ENCODE measurements around the gene DNAH17.
"Not testable (repeated sequence)": the region's sequence is repeated elsewhere in the genome, so short reads cannot be mapped to it uniquely, and the experiment has no call there.

DNAH17 gene

DNA sequence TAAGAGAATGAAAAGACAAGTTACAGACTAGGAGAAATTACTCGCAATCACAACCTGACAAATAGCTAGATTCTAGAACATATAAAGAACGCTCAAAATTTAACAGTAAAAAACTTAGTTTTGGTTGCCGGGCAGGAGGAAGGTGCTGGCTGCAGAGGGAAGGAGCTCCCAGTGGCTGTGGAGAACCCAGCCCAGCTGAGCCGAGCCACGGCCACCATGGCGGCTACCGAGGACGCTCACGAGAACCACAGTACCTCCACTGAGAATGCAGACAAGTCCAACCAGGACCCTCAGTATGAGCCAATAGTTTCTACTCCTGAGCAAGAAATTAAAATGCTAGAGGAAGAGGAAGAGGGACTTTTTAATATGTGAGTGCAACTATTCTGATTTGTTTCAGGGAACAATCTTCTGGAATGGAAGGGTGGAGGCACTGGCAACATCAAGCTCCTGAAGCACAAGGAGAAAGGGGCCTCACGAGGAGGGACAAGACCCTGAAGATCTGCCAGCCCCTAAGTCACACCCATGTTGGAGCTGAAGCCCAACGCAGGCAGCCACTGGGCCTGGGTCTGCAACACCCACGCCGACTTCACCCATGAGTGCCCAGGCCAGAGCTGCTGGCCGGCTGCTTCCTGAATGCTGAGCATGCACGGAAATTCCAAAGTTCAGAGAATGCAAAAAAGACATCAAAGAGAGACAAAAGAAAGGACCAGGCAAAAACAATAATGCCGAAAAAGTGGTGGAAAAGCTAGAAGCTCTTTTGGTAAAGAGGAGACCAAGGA, 55.0 kb downstream of the DNAH17 start:
- no peak for DNase-seq

DNA sequence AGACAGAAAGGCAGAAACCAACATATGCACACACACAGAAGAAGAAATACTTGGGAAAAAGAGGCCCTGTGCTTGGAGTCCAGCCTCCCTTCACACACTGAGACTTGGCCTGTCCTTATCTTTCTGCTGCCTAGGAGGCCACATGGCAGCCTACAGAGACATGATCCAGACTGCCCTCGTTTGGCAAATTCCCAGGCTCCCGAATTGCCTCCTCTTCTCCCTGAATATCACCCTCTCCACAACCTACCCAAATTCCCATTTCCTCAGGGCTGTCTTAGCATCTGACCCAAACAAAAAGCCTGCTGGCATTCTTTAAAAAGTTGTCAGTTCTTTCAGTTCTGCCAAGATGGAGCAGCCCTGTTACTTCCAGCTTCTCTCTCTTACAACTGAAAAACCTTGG, 59.8 kb downstream of the DNAH17 start:
- no peak for DNase-seq

DNA sequence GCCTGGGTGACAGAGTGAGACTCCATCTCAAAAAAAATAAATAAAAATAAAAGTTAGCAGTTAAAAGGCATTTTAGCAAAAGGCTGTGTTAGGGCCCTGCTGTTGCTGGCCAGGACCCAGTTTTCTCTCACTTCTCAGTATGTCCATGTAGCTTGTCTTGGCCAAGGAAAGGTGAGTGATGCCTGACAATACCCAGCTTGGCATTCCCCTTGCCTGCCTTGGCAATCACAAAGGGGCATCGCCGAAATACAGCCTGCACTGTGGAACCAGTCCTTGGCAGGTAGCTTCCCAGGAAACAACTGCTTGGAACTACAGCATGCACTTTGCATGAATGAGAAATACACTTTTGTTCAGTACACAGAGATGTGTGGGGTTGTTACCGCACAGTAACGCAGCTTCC, 61.7 kb downstream of the DNAH17 start:
- no peak for DNase-seq

DNA sequence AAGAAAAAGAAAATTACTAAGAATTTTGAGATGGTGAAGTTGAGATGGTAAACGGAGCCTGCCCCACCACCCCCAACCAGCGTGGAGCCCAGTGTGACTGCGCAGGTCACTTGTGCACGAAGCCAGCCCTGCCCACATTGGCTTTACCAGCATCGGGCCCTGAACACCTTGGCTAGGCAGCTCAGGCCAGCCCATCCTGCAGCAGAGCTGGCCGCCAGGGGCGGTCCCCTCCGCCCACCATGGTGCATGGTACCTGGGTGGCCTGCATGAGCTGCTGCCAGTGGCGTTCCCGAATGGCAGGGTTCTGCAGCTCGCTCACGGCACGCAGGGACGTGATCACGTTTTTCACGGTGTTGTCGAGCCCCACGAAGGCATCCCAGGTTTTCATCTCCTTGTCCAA, 62.7 kb downstream of the DNAH17 start:
- no peak for DNase-seq

DNA sequence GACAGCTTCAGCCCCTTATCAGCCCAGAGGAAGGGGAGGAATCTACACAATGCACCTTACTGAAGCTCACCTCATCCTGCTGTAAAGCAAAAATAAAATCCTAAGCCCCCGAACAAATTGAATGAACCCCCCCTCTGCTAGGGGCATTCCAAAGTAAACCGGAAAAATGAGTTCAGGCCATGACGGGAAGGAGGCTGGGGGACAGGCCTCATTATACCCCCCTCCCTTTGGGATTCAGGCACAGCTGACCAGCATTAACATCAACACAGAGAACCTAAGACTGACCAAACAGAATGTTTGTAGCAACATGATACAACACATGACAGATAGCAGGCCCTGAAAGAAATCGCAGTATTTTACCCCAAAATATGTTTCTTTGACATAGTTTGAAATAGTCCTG, 64.2 kb downstream of the DNAH17 start:
- no peak for DNase-seq

DNA sequence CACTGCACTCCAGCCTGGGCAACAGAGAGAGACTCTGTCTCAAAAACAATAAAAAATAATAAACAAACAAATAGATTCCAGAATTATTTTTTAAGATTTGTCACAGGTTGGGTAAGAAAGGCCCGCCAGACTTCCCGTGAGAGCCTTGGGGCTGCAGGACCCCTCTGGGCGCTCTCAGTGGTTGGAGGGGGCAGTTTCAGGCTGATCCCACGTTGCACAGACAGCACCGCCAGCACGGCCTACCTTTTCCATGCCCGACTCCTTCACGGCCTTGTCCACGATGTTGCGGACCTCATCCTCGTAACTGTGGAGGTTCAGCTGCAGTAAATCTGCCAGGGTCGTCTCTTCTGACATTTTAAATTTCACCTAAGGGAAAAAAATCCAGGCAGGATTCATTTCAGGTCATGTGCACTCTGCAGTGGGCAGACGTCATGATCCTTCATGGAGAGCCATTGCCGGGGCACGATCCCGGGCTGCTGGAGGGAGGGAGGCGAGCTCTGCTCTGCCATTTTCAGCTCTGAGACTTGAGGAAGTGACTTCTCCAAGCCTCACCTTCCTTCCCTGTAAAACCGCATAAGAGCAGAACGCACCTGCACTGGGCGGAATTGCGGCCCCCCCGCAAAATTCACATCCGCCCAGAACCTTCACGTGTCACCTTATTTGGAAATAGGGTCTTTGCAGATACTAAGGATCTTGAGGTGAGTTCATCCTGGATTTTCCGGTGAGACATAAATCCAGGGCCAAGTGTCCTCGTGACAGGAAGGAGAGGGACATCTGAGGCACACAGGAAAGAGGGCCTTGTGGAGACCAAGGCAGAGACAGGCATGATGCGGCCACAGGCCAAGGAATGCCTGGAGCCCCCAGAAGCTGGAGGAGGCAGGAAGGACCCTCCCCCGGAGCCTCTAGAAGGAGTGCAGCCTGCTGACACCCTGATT, 66.8 kb downstream of the DNAH17 start:
- no peak for DNase-seq

DNA sequence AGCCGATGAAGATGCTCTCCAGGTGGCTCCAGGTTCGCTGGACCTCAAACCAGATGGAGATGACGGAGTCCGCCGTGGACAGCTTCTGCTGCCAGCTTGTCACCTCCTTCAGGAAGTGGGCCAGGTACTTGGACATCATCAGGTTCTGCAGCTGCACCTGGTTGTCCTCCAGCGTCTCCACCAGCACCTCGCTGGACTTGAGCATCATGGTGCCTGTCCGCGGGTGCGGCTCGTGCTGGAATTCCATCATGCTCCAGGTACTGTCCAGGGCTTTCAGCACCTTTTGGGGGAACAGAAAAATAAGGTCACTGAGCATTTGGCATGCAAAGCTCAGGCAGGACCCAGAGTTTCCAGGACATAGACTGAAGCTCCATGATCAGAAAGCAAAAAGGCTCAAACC, 69.7 kb downstream of the DNAH17 start:
- no peak for DNase-seq

DNA sequence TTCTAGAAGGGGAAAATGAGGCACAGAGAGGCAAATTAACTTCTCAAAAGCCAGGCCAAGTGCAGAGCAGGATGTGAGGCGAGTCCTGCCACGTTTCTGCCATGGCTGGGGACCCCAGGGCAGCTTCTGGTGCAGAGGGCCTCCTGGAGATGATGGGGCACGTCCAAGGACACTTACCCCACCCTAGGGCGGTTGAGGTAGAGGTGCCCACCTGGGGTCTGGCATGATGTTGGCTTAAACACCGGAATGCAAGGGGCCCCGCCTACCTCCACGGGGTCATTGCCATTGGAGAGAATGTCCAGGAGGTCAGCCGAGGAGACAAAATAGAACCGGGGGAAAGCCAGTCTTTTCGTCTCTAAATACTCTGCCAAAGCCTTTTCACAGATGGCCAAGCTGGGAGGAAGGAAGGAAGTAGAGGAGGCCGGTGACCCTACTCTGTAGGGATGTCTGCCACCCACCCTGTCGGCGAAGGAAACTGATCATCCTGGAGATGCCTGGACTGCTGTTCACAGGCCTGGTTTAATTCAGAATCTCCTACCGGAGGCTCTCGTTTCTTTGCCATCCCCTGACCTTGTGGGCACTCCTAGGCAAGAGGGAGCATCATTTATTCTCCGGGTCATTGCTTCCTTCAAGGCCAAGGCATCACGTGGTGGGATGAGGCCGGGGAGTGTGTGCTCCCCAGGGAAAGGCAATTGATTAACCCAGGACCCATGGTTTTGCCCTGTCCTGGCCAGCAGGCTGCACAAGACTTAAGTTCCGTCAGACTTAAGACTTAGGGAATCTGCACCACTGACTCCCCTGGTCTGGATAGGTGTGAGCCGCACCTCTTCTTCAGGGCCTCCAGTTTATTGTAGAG, 70.5 kb downstream of the DNAH17 start:
- no peak for DNase-seq

DNA sequence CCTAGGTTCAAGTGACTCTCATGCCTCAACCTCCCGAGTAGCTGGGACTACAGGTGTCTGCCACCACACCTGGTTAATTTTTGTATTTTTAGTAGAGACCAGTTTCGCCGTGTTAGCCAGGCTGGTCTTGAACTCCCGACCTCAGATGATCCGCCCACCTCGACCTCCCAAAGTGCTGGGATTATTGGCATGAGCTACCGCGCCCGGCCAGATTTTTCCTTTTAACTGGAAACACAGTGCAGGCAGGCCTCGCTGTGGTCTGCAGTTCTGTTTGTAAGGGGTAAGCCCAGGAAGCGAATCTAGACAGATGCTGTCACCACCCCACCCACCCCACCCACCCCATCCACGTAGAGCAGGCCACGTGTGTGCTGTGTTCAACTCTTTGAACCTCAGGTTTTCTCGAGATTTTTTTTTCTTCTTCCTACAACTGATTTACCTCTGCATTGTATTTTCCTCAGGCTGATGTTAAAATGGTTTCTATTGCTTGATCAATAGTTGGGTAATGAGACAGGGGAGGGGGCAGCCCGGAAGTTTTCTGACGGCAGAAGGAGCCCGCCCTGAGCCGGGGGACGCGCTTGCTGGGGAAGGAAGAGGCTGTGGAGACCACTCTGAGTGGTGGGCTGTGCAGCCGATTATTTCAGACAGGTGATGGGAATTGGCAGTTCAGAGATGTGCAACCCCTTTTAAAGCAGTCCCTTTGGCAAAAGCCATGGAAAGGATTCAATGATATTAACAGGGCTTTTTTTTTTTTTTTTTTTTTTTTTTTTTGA, 72.9 kb downstream of the DNAH17 start:
- no peak for DNase-seq

DNA sequence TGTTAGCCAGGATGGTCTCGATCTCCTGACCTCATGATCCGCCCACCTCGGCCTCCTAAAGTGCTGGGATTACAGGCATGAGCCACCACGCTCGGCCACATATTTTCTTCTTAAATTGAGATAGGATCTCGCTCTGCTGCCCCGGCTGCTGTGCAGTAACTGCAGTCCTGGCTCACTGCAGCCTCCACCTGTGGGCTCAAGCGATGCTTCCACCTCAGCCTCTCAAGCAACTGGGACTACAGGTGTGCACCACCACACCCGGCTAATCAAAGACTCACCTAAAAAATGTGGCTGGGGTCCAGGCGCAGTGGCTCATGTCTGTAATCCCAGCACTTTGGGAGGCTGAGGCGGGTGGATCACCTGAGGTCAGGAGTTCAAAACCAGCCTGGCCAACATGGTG, 73.8 kb downstream of the DNAH17 start:
- DNase-seq = not testable (repeated sequence)

DNA sequence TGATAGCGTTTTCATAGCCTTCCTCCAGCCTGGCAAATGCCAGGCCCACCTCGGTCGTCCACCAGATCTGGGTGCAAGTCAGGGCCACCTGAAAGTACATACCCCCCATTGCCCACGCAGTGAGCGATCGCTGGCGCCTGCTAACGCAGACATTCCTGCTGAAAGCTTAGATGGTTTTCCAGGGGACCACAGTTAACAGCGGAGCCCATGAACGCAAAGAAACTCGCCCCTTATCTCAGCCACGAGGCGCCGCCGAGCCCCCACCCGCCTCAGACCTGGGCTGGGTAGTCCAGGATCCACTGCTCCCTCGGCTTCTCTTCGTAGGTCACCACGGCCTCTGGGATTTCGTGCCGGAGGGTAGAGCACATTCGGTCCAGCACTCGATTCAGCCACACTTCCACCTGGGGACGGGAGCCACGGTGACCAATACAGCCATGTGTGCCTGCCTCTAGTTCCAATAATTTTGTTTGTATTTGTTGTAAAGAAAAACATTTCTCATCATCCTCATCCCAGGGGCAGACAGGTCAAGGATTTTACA, 74.5 kb downstream of the DNAH17 start:
- no peak for DNase-seq

DNA sequence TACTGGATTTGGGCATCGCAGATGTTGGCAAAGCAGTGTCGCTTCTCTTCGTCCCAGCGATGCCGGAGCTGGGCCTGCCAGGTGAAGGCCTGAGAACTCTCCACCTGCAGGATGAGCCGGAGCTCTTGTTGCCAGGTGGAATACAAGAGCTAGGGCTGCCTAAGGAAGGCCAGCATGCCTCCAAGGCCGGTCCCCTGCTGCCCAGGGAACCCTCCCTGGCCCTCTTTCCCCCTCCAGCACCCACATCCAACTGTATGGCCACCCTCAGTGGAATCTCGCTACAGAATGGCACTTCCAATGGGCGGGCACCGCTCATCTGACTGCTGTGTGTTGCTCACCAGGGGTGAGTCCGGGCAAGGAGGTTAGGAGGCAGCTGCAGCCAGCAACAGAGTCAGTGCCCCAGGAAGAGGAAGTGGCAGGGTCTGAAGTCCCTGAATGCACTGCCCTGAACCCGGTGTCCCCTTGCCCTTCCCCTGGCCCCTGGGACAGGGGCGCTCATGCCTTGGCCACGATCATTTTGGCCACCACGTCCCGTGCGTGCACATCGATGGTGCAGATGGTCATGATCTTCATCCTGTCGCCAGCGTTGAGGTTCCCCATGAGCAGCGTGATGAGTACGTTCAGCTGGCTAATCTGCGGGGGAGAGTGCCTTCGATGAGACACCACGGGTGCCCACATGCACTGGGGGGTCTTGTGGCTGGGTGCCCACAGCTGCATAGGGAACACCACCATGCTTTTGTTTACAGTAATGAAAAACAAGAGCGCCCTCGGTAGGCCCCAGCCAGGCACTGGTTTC, 75.8 kb downstream of the DNAH17 start:
- DNase-seq = no peak

DNA sequence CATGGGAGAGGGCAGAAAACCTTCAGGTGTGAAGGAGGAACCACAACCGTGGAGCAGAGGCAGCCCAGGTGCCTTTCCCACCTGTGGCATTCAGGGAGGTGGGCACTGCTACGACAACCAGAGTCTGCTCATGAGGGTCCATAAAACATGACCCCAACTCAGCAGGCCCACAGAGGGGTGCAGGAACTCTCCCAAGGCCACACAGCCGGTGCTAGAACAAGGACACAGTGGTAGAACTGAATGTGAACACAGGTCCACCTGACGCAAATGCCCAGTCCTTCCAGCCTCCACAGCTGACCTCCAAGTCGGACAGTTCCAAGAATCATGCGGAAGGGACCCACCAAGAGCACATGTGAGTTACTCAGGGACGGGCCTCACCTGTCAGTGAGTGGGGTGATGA, 76.4 kb downstream of the DNAH17 start:
- no peak for DNase-seq

DNA sequence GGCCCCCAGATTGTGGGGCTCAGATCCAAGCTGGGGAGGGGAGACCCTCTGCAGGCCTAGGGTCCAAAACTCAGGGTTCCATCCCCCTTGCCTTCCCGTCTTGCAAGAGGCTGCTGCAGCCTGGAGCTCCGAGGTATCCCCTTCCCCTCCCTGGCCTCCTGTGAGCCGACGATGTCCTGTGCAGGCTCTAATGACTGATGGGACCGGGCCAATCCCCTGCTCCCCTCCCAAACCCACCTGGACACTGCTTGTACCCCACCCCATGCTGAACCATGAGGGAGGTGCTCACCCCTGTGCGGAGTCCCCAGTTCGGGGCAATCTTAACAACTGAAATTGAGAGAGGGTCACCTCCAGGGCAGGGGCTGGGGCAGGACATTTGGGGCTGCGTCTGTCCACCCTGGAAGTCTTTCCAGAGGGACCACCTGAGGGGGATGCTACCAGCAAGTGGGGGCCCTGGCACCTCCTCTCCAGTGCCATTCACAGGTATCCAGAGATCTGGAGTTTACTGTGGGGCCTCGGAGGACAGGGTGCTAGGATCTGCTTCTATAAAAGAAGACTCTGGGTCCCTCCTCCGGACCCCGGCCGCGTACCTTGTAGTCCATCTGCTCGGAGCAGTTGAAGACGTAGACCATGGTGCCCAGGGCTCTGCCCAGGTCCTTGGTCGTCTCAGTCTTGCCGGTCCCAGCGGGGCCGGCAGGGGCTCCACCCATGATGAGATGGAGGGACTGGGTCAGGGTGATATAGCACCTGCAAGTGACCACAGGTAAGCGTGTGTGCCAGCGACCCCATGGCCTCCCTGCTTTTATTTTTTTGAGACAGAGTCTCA, 77.3 kb downstream of the DNAH17 start:
- no peak for DNase-seq

DNA sequence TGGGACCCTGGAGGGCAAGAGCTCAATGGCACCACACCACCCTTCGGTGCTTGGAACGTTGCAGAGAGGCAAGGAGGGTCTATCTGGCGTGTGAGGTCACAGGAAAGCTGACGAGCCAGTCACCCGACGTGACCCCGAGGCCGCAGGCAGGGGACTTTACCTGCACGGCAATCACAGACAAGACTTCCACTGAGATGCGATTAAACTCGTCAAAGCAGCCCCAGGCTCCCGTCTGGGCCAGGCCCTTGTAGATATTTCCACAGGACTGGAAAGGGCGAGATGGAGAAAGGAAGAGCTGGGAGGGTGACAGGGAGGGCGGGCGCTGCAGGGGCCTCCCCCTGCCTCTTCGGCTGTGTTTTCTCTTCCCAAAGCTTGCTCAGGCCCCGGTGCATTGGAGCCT, 78.3 kb downstream of the DNAH17 start:
- no peak for DNase-seq

DNA sequence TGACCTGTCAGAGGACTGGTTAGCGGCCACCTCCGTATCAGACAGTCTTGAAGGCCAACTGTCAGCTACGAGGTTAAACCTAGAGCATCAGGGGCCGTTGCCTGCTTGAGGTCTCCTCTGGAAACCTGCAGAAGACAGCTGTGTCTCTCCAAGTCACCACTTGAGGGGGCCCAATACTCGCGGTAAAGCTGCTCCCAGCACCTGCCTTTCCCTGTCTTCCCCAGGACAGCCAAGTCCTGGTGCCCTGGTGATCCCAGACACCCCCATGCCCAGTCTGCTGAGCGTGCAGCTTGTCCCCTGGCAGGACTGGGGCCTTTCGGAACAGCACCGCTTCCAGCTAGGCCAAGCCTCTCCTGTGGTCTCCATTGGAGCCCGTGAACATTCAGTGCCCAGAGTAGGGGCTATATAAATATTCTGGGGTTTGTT, 80.1 kb downstream of the DNAH17 start:
- peak; percentile 51 for DNase-seq

DNA sequence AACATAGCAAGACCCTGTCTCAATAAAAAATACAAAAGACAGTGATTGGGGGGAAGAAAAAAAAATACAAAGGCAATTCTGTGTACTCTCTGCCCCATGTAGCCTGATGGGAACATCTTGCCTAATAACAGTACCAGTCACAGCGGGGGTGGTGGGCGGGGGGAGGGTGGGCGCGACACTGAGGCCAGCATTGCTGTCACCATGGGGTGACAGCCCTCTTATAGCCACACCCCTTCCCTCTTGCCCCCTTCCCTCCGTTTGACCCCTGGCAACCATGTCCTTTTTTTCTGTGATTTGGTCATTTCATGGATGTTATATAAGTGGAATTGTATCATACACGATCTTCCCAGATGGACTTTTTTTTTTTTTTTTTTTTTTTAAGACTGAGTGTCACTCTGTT, 80.9 kb downstream of the DNAH17 start:
- no peak for DNase-seq

DNA sequence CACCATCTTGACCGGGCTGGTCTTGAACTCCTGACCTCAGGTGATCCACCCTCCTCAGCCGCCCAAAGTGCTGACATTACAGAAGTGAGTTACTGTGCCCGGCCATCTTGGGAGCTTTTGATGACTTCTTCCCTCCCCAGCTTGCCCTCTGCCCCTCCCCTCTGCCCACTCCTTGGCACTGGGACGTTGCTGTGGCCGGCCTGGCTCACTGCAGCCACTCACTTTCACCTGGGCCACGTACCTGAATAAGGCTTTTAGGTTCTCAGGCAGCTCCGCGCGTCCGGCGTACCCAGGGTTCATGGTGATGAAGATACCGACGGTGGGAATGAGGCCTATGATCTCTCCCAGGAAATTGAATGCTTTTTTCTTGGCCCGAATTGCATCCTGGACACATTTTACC, 81.6 kb downstream of the DNAH17 start:
- DNase-seq = no peak

DNA sequence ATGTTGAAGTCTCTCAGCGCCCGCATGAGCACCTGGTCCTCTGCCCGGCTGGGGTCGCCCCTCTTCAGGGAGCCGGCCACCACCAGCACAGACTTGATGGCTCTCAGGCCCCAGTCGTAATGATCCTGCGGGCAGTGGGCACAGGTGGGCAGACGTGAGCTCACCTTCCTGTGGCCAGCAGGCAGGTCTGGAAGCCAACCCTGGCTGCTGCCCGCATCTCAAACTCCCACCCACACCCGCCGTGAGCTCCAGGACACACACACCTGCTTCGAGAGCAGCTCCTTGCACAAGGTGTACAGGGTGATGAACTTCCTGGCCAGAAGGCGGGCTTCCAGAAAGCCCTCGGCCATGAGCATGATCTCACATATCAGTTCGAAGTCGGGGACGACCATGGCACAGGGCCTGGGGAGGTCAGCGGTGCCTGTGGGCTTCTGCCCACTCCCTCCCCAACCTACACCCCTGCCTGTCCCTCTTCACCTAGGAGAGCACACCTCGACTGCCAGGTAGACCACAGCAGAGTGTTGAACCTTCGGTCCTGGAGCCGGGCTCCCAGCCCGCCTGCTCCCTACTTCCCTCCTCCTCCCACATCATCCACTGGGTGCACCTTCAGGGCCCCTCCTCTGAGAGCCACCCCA, 82.4 kb downstream of the DNAH17 start:
- no peak for DNase-seq
